Coronary artery (tissue), 2 donors: ENCODE measurements around the gene PSME2.

Source experiments
- DNase-seq: peaks from one replicate; pipeline ENCODE4 v3.0.0-alpha.2; 2017; ENCODE audit warnings: low spot score
- H3K27ac ChIP-seq, 2 donors: fragments of 200-600 bp; sonication (generic); one replicate each; pipeline ENCODE4 v1.5.1; 2016 to 2019
- H3K4me3 ChIP-seq: fragments of 200-600 bp; sonication (generic); 2 replicates; pipeline ENCODE4 v1.5.1; 2016; ENCODE audit warnings: mild to moderate bottlenecking, moderate library complexity
- CTCF ChIP-seq: fragments of 200-600 bp; sonication (generic); IDR thresholded peaks from one replicate; pipeline ENCODE4 v1.5.1; 2019; ENCODE audit warnings: antibody characterized with exemption

PSME2 gene

GRCh38 chr14:24121210-24121609 lies 25.2 kb downstream of the PSME2 start:
- Histone ChIP-seq H3K27ac (no peak overlapping the region), H3K4me3 (no peak overlapping the region)
- TF ChIP-seq CTCF, result no peak
- no peak for DNase-seq

- no peak for DNase-seq
- H3K4me3 ChIP-seq, result no peak overlapping the region
- TF ChIP-seq CTCF, result no peak
These were observed 26.7 kb downstream of the PSME2 start for GRCh38 chr14:24119691-24120090.

GRCh38 chr14:24117179-24117578 lies 29.2 kb downstream of the PSME2 start:
- H3K27ac ChIP-seq, result no peak overlapping the region
- no peak for TF ChIP-seq CTCF
- no peak overlapping the region for H3K4me3 ChIP-seq
- no peak for DNase-seq

More at GRCh38 chr14:24119691-24120090, 26.7 kb downstream of the PSME2 start:
- H3K27ac ChIP-seq, result no peak overlapping the region

- Histone ChIP-seq H3K4me3 (peak overlapping the region; percentile 82), H3K27ac (no peak overlapping the region)
- TF ChIP-seq CTCF, result no peak
- DNase-seq, result no peak
These were observed 30.1 kb downstream of the PSME2 start for GRCh38 chr14:24116128-24116814.

- no peak for TF ChIP-seq CTCF
- DNase-seq, result no peak
- peak overlapping the region; percentile 82 for H3K4me3 ChIP-seq
These were observed 30.8 kb downstream of the PSME2 start for GRCh38 chr14:24115422-24116127.

GRCh38 chr14:24114532-24115421 lies 31.6 kb downstream of the PSME2 start, which contains the start of the genes DCAF11 and NRL:
TSS of gene DCAF11 (plus strand) at chr14:24114777. CDS start at chr14:24115595, 818 bp downstream.
TSS of gene NRL (minus strand) at chr14:24114949. CDS start at chr14:24082848, 32,101 bp downstream.
- peak within 1 kb of the TSS; percentile 96 to 98 for H3K27ac ChIP-seq
- DNase-seq, result peak; percentile 100
- peak within 1 kb of the TSS; percentile 82 for H3K4me3 ChIP-seq
- no peak for TF ChIP-seq CTCF

More at GRCh38 chr14:24115422-24116127, 30.8 kb downstream of the PSME2 start:
- H3K27ac ChIP-seq, result peak overlapping the region; percentile 96 to 98
